K562 (cell line): ENCODE data around the gene ZNF529. TPM values are rescaled to one million over a fixed set of nuclear protein-coding genes. Genes with fewer than 3 reads are reported as not detected.

Experiments
- ATAC-seq: fragments of 200-7000 bp; cut with Tn5 transposase; 3 replicates; pipeline ENCODE4 v1.9.1; 2020; ENCODE audit warnings: moderate library complexity
- BruUV-seq: library from RNA; stranded (reverse); fragments of 400-500 nt; replicated peaks from 2 replicates; lab custom pipeline; 2021; lab: Mats Ljungman, UMichigan
- CTCF ChIA-PET: fragments of 300-600 bp; formaldehyde crosslinking; extraction: SDS; loops from one replicate; lab custom pipeline; 2021; ENCODE audit warnings: low intra/inter-chr PET ratio; lab: Yijun Ruan, JAX
- POLR2A ChIA-PET: fragments of 300-600, 350-650 bp; sonication (Branson Sonifier 250); formaldehyde crosslinking; extraction: SDS; loops from one replicate; lab custom pipeline; 2021; ENCODE audit warnings: antibody characterized with exemption, inconsistent platforms; lab: Yijun Ruan, JAX
- DNase-seq, 4 experiments: peaks; one replicate each; pipeline versions ENCODE4 v3.0.0 to v3.0.0-alpha.2; 2011 to 2018; ENCODE audit warnings: low spot score in 3 of 4, mixed read lengths in 3 of 4; ENCODE audit errors: extremely low read depth in 1 of 4
- FAIRE-seq: peaks from 2 replicates; lab custom pipeline; 2011; peaks lifted over from hg19 to GRCh38; lab: Jason Lieb, UNC
- H2AFZ ChIP-seq: 2 replicates; pipeline ENCODE4 v1.6.0; 2011; ENCODE audit warnings: low read depth, low read length, control low read depth, inconsistent platforms
- H3K27ac ChIP-seq: fragments of 200-600 bp; 3 replicates; pipeline ENCODE4 v1.8.0; 2011; ENCODE audit warnings: low read depth, mild to moderate bottlenecking, control low read depth, inconsistent platforms, low read length, moderate library complexity, mixed read lengths; ENCODE audit errors: extremely low read depth
- H3K27me3 ChIP-seq, 2 experiments: fragments of 300-600 bp in 1 of 2; 2 replicates in 1 of 2; 3 replicates in 1 of 2; pipeline versions ENCODE4 v1.6.0 to v1.8.0; 2011; ENCODE audit warnings: inconsistent platforms in 2 of 2, low read length in 2 of 2, mild to moderate bottlenecking in 1 of 2, mixed read lengths in 1 of 2, moderate library complexity in 1 of 2; ENCODE audit not compliant: control insufficient read depth in 2 of 2, insufficient read depth in 2 of 2
- H3K36me3 ChIP-seq: fragments of 300-600 bp; 3 replicates; pipeline ENCODE4 v1.8.0; 2011; ENCODE audit warnings: mild to moderate bottlenecking, low read length, inconsistent platforms; ENCODE audit not compliant: control insufficient read depth, insufficient read depth
- H3K4me1 ChIP-seq, 2 experiments: fragments of 200-600 bp in 1 of 2; replicated peaks in 1 of 2; 2 replicates in 1 of 2; 3 replicates in 1 of 2; pipeline versions ENCODE4 v1.5.1 to v1.8.0; 2011; ENCODE audit warnings: inconsistent platforms in 2 of 2, low read length in 2 of 2, mild to moderate bottlenecking in 1 of 2, mixed read lengths in 1 of 2, moderate library complexity in 1 of 2; ENCODE audit not compliant: control insufficient read depth in 2 of 2, insufficient read depth in 2 of 2
- H3K4me2 ChIP-seq: 2 replicates; pipeline ENCODE4 v1.6.1; 2011; ENCODE audit warnings: low read length, control low read depth, inconsistent platforms, mixed read lengths; ENCODE audit not compliant: insufficient read depth
- H3K4me3 ChIP-seq: fragments of 200-600 bp; sonication (generic), shearing (Covaris generic); 2 replicates; pipeline ENCODE4 v1.5.1; 2016; ENCODE audit warnings: control low read depth, inconsistent platforms
- H3K79me2 ChIP-seq: fragments of 200-600 bp; 3 replicates; pipeline ENCODE4 v1.8.0; 2011; ENCODE audit warnings: low read length, inconsistent platforms; ENCODE audit not compliant: control insufficient read depth, insufficient read depth
- H3K9ac ChIP-seq, 2 experiments: 2 replicates each; pipeline versions ENCODE4 v1.6.0 to v1.6.1; 2011; ENCODE audit warnings: low read depth in 2 of 2, low read length in 2 of 2, control low read depth in 1 of 2, inconsistent platforms in 1 of 2, mild to moderate bottlenecking in 1 of 2, mixed read lengths in 1 of 2; ENCODE audit not compliant: insufficient read depth in 1 of 2
- H3K9me1 ChIP-seq: one replicate; pipeline ENCODE4 v1.6.0; 2011; ENCODE audit warnings: inconsistent platforms, mild to moderate bottlenecking, low read length, moderate library complexity; ENCODE audit not compliant: control insufficient read depth, insufficient read depth
- H3K9me3 ChIP-seq: replicated peaks from 2 replicates; pipeline ENCODE4 v1.5.1; 2011; ENCODE audit warnings: low read depth, low read length, inconsistent platforms; ENCODE audit not compliant: control insufficient read depth, insufficient read depth
- H4K20me1 ChIP-seq: replicated peaks from 2 replicates; pipeline ENCODE4 v1.6.1; 2011; ENCODE audit warnings: low read length, inconsistent platforms, mixed read lengths; ENCODE audit not compliant: control insufficient read depth, insufficient read depth
- BRD9 ChIP-seq: fragments of 450-650 bp; IDR thresholded peaks from 2 replicates; pipeline ENCODE4 v1.6.1; 2018; ENCODE audit warnings: low read depth; ENCODE audit not compliant: partially characterized antibody
- BRF1 ChIP-seq: IDR thresholded peaks from 3 replicates; pipeline ENCODE4 v1.6.1; 2011; ENCODE audit warnings: borderline replicate concordance, mild to moderate bottlenecking; ENCODE audit not compliant: insufficient read length; ENCODE audit errors: extremely low read depth
- CC2D1A ChIP-seq: fragments of 450-650 bp; IDR thresholded peaks from 2 replicates; pipeline ENCODE4 v1.6.1; 2017; ENCODE audit warnings: mild to moderate bottlenecking
- CREBBP ChIP-seq: IDR thresholded peaks from one replicate; pipeline ENCODE4 v1.6.1; 2012; ENCODE audit warnings: low read depth, mild to moderate bottlenecking, control low read depth, inconsistent platforms, low read length
- EP300 ChIP-seq: IDR thresholded peaks from 2 replicates; pipeline ENCODE4 v1.6.1; 2012; ENCODE audit warnings: low read length, improper control_type of control experiment
- HOXB6 ChIP-seq: fragments of 250-450 bp; sonication (Bioruptor Pico); IDR thresholded peaks from 2 replicates; pipeline ENCODE4 v1.5.1; 2022; ENCODE audit warnings: mild to moderate bottlenecking, borderline replicate concordance
- ILK ChIP-seq: fragments of 450-650 bp; IDR thresholded peaks from 2 replicates; pipeline ENCODE4 v1.6.1; 2016; ENCODE audit warnings: missing genetic modification characterization, low read depth, mild to moderate bottlenecking, missing compliant biosample characterization, moderate library complexity, borderline replicate concordance
- NONO ChIP-seq, 2 experiments: fragments of 200-400 bp in 1 of 2; fragments of 450-650 bp in 1 of 2; formaldehyde crosslinking in 1 of 2; IDR thresholded peaks; 2 replicates each; pipeline ENCODE4 v1.6.1; 2017; ENCODE audit warnings: low read depth in 2 of 2, mild to moderate bottlenecking in 2 of 2, moderate library complexity in 2 of 2, low read length in 1 of 2
- NR2C1 ChIP-seq, 2 experiments: fragments of 450-650 bp; IDR thresholded peaks; 2 replicates each; pipeline ENCODE4 v1.6.1; 2017; ENCODE audit warnings: mild to moderate bottlenecking in 2 of 2, antibody characterized with exemption in 1 of 2, inconsistent platforms in 1 of 2, missing compliant biosample characterization in 1 of 2, missing genetic modification characterization in 1 of 2
- POLR3A ChIP-seq: IDR thresholded peaks from 2 replicates; pipeline ENCODE4 v1.6.1; 2011; ENCODE audit warnings: borderline replicate concordance, mild to moderate bottlenecking, moderate library complexity; ENCODE audit not compliant: insufficient read length, insufficient read depth; ENCODE audit errors: extremely low read depth
- SRSF9 ChIP-seq: fragments of 200-400 bp; formaldehyde crosslinking; IDR thresholded peaks from 2 replicates; pipeline ENCODE4 v1.6.1; 2017; ENCODE audit warnings: low read depth, low read length, borderline replicate concordance
- TEAD1 ChIP-seq, 2 experiments: fragments of 450-650 bp in 1 of 2; sonication (generic) in 1 of 2; formaldehyde crosslinking; IDR thresholded peaks; 2 replicates each; pipeline versions ENCODE4 v1.4.0 to v1.8.0; 2020 to 2022; ENCODE audit warnings: mild to moderate bottlenecking in 2 of 2, missing genetic modification reagents in 1 of 2
- ZKSCAN8 ChIP-seq: fragments of 200-800 bp; sonication (Bioruptor generic); IDR thresholded peaks from 2 replicates; pipeline ENCODE4 v1.6.1; 2016; ENCODE audit warnings: missing genetic modification characterization, missing compliant biosample characterization
- WGBS: fragments of 100-300 bp; shearing (Covaris generic); methylation state at CpG from one replicate; pipeline ENCODE4 v1.1.6; 2016; ENCODE audit warnings: low coverage, mixed read lengths; ENCODE audit not compliant: insufficient coverage; ENCODE audit errors: missing lambda C conversion rate; 5-methylcytosine and 5-hydroxymethylcytosine counted together
- in situ Hi-C: fragments of 300-500 bp; cut with MboI; formaldehyde crosslinking; loops from 4 replicates; pipeline ENCODE4 v1.15.0; 2018; ENCODE audit warnings: inconsistent platforms, mixed read lengths
- intact Hi-C: fragments of 100-400 bp; cut with micrococcal nuclease; formaldehyde crosslinking; loops from 2 replicates; pipeline ENCODE4 v1.14.2; 2022
- polyA plus RNA-seq, 8 experiments: library from polyadenylated mRNA; depleted of rRNA in 4 of 8; stranded (reverse) in 5 of 8; unstranded in 3 of 8; fragments of >200 nt; fragmentation: Nextera tagmentation in 2 of 8; fragmentation: Illumina TruSeq in 1 of 8; extraction: Ambion mirVana in 2 of 8; extraction: Trizol in 1 of 8; gene quantifications; 2 replicates each; pipeline versions ENCODE4 v1.2.1 to v1.2.3, GENCODE V29; 2011 to 2014; ENCODE audit warnings: inconsistent platforms in 1 of 8, missing spikeins in 1 of 8
- total RNA-seq, 7 experiments: library from RNA; depleted of rRNA in 6 of 7; stranded (reverse); fragments of >200 nt in 6 of 7; fragmentation: Illumina TruSeq in 2 of 7; extraction: Trizol in 2 of 7; gene quantifications; 2 replicates each; pipeline versions ENCODE4 v1.2.1 to v1.2.3, GENCODE V29; 2011 to 2021; ENCODE audit warnings: low replicate concordance in 1 of 7
- TF ChIP-seq, protein P1 (sequence below): IDR thresholded peaks from 2 replicates; pipeline ENCODE4 v1.6.1; 2014; ENCODE audit warnings: antibody characterized with exemption
- TF ChIP-seq, protein P2 (sequence below): fragments of 450-650 bp; IDR thresholded peaks from 2 replicates; pipeline ENCODE4 v1.6.1; 2016; ENCODE audit warnings: mild to moderate bottlenecking

The ZNF529 gene
- total and polyA plus RNA-seq, 9 of the 15 experiments (the other 6 are each of a cell fraction or from before 2014, with no cell fraction given), result 2.4 to 12.6 (median 6.3) TPM

DNA sequence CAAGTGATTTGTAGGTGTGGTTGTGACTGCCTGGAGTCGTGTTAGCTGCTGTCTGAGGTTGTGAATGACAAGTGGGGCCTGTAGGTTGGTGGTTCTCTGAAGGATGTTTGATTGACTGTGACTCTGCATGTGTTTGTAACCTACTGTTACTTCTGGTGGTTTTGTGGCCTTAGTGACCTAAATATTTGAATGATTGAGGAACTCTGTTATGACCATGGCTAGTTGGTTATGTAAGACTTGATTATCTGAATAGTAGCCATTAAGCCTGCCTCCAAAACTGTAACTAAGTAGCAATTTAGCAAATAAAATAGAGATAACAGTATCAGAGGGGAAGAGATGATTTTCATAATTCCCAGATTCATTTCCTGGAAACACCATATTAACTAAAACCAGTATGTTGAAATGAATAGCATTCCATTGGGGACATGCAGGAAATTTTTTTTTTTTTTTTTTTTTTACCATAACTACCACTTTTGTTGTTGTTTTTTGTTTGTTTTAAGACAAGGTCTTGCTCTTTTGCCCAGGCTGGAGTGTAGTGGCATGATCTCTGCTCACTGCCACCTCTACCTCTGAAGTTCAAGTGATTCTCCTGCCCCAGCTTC is 32.9 kb upstream of the ZNF529 start:
- Histone ChIP-seq H3K9ac (no peak overlapping the region), H3K4me2 (no peak overlapping the region), H3K4me1 (no peaks in the 10 kb centered on the region), H3K9me1 (no peaks in the 10 kb centered on the region), H3K27me3 (no peaks in the 10 kb centered on the region), H4K20me1 (no peaks in the 10 kb centered on the region), H3K36me3 (no peaks in the 10 kb centered on the region), H3K27ac (no peak overlapping the region), H3K4me3 (no peak overlapping the region), H3K79me2 (no peaks in the 10 kb centered on the region), H2AFZ (no peak overlapping the region), H3K9me3 (no peaks in the 10 kb centered on the region)
- WGBS, result 6% methylated on average over 1 of the region's 1 CpG
- ATAC-seq (no peak), FAIRE-seq (no peak), DNase-seq (no peak)
- intact Hi-C loops (no loop called here), in situ Hi-C loops (no loop called here)
- no TSS peak for BruUV-seq
- TF ChIP-seq NR2C1 (IDR thresholded peaks at IDR 0.05) (no peak), NR2C1 (tag; IDR thresholded peaks at IDR 0.05) (no peak), HOXB6 (CRISPR knock-in tag) (no peak), ZKSCAN8 (CRISPR knock-in tag) (no peak), ILK (tag) (no peak), CC2D1A (no peak), BRF1 (no peak), CREBBP (no peak), BRD9 (no peak), SRSF9 (no peak), EP300 (no peak), NONO (IDR thresholded peaks at IDR 0.05; ENCODE audit: low read depth in 2 of 2, low read length in 1 of 2) (no peak), TEAD1 (CRISPR knock-in tag; IDR thresholded peaks at IDR 0.05) (no peak), POLR3A (no peak)
- TF ChIP-seq, protein P1, sequence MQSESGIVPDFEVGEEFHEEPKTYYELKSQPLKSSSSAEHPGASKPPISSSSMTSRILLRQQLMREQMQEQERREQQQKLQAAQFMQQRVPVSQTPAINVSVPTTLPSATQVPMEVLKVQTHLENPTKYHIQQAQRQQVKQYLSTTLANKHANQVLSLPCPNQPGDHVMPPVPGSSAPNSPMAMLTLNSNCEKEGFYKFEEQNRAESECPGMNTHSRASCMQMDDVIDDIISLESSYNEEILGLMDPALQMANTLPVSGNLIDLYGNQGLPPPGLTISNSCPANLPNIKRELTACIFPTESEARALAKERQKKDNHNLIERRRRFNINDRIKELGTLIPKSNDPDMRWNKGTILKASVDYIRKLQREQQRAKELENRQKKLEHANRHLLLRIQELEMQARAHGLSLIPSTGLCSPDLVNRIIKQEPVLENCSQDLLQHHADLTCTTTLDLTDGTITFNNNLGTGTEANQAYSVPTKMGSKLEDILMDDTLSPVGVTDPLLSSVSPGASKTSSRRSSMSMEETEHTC, result no peak
- TF ChIP-seq, protein P2, sequence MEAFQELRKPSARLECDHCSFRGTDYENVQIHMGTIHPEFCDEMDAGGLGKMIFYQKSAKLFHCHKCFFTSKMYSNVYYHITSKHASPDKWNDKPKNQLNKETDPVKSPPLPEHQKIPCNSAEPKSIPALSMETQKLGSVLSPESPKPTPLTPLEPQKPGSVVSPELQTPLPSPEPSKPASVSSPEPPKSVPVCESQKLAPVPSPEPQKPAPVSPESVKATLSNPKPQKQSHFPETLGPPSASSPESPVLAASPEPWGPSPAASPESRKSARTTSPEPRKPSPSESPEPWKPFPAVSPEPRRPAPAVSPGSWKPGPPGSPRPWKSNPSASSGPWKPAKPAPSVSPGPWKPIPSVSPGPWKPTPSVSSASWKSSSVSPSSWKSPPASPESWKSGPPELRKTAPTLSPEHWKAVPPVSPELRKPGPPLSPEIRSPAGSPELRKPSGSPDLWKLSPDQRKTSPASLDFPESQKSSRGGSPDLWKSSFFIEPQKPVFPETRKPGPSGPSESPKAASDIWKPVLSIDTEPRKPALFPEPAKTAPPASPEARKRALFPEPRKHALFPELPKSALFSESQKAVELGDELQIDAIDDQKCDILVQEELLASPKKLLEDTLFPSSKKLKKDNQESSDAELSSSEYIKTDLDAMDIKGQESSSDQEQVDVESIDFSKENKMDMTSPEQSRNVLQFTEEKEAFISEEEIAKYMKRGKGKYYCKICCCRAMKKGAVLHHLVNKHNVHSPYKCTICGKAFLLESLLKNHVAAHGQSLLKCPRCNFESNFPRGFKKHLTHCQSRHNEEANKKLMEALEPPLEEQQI, result no peak
- CTCF ChIA-PET, result no interaction called here
- POLR2A ChIA-PET, result no interaction called here
